H1 (cell line): ENCODE results near the gene ZDHHC9.

ENCODE experiments used
- ATF3 ChIP-seq: IDR thresholded peaks from 2 replicates; pipeline ENCODE4 v1.6.1; 2011; ENCODE audit warnings: low read depth, mild to moderate bottlenecking, low read length; ENCODE audit not compliant: insufficient read depth
- CTCF ChIP-seq, 3 experiments: IDR thresholded peaks; 1 replicate in 2 of 3; 2 replicates in 1 of 3; pipeline versions ENCODE4 v1.5.1 to v1.6.1; 2011; ENCODE audit warnings: low read length in 3 of 3, mild to moderate bottlenecking in 3 of 3, inconsistent platforms in 2 of 3, low read depth in 1 of 3, moderate library complexity in 1 of 3; ENCODE audit not compliant: insufficient read depth in 1 of 3; ENCODE audit errors: control extremely low read depth in 1 of 3
- FOSL1 ChIP-seq: IDR thresholded peaks from 2 replicates; pipeline ENCODE4 v1.6.1; 2011; ENCODE audit warnings: mild to moderate bottlenecking, low read depth, low read length, moderate library complexity; ENCODE audit not compliant: insufficient read depth
- NRF1 ChIP-seq: IDR thresholded peaks from 2 replicates; pipeline ENCODE4 v1.6.1; 2011; ENCODE audit warnings: mild to moderate bottlenecking, low read depth, low read length, improper control_type of control experiment
- RFX5 ChIP-seq: IDR thresholded peaks from 2 replicates; pipeline ENCODE4 v1.6.1; 2011; ENCODE audit warnings: low read depth, low read length, improper control_type of control experiment, borderline replicate concordance

GRCh38 chrX:129823522-129823921 lies 20.2 kb downstream of the ZDHHC9 start:
- TF ChIP-seq CTCF (IDR thresholded peaks at IDR 0.05; ENCODE audit: control extremely low read depth in 1 of 3, insufficient read depth in 1 of 3, low read depth in 1 of 3, low read length in 3 of 3) (no peak), RFX5 (no peak), ATF3 (no peak), NRF1 (no peak), FOSL1 (no peak)
